OCI-LY3 (cell line): ENCODE results near the gene SPAG6.

ENCODE experiments used
- H2AFZ ChIP-seq: fragments of 200-600, 300-600 bp; shearing (Covaris generic); 2 replicates; pipeline ENCODE4 v1.6.0; 2014; ENCODE audit warnings: antibody characterized with exemption, low read depth, low read length
- H3K27ac ChIP-seq: fragments of 200-600, 300-600 bp; sonication (generic); 2 replicates; pipeline ENCODE4 v1.5.1; 2014; ENCODE audit warnings: mild to moderate bottlenecking, low read length, moderate library complexity, mixed read lengths
- H3K27me3 ChIP-seq: fragments of 200-600, 300-600 bp; sonication (generic); 2 replicates; pipeline ENCODE4 v1.6.1; 2014; ENCODE audit warnings: low read depth, low read length, mixed read lengths
- H3K36me3 ChIP-seq: fragments of 200-600, 300-600 bp; sonication (generic); replicated peaks from 2 replicates; pipeline ENCODE3; 2014; ENCODE audit warnings: low read depth, low read length, mixed read lengths
- H3K4me1 ChIP-seq: fragments of 300-600, 200-600 bp; sonication (generic); 2 replicates; pipeline ENCODE4 v1.6.1; 2014; ENCODE audit warnings: low read length, mixed read lengths
- H3K4me2 ChIP-seq: fragments of 200-600, 300-600 bp; sonication (generic); 2 replicates; pipeline ENCODE4 v1.6.1; 2014; ENCODE audit warnings: low read length, mixed read lengths
- H3K4me3 ChIP-seq: fragments of 300-600, 200-600 bp; sonication (generic); 2 replicates; pipeline ENCODE4 v1.5.1; 2014; ENCODE audit warnings: antibody characterized with exemption, mild to moderate bottlenecking, low read length, moderate library complexity
- H3K79me2 ChIP-seq: fragments of 300-600, 200-600 bp; shearing (Covaris generic); 2 replicates; pipeline ENCODE4 v1.6.1; 2014; ENCODE audit warnings: mild to moderate bottlenecking, low read length, mixed read lengths
- H3K9ac ChIP-seq: fragments of 300-600, 200-600 bp; shearing (Covaris generic); 2 replicates; pipeline ENCODE4 v1.6.0; 2014; ENCODE audit warnings: mild to moderate bottlenecking, low read length, moderate library complexity
- H3K9me3 ChIP-seq: fragments of 200-600, 300-600 bp; shearing (Covaris generic); 2 replicates; pipeline ENCODE4 v1.6.1; 2014; ENCODE audit warnings: low read length, mixed read lengths; ENCODE audit not compliant: insufficient read depth
- H4K20me1 ChIP-seq: fragments of 200-600, 300-600 bp; sonication (generic); 2 replicates; pipeline ENCODE4 v1.6.1; 2016; ENCODE audit warnings: low read length, mixed read lengths; ENCODE audit not compliant: insufficient read depth
- EZH2phosphoT487 ChIP-seq: fragments of 200-600 bp; shearing (Covaris generic); IDR thresholded peaks from 2 replicates; pipeline ENCODE4 v1.6.1; 2018; ENCODE audit warnings: antibody characterized with exemption, mixed run types, low read depth
- TF ChIP-seq, protein P1 (sequence below): fragments of 200-600, 300-600 bp; sonication (generic); IDR thresholded peaks from 2 replicates; pipeline ENCODE4 v1.5.1; 2014; ENCODE audit warnings: antibody characterized with exemption, low read length, low read depth

SPAG6 gene

DNA sequence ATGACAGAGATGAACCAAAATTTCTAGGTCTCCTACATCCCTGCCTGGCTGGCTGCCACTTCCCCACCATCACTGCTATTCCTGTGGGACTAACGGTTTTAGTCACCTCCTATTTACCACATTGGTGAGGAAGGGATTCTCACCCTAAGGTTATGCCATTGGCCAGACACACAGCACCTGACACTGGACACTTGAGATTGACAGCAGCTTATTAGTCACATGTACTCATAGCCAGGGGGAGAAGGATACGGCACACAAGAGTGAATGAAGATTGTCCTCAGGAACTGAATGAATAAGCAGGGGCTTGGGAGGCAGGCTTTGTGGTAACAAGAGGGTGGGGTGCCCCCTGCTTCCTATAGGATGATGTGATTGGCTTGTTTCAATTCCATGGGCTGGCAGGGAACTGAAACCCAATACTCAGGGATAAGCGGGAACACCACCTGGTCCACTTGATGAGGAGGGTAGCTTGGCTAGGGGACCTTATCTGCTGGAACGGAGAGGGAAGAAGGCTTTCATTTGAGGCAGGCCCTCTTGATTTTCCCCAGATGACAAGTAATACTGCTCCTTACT, 99.0 kb downstream of the SPAG6 start:
- 0 out of 2 replicates have a peak, but pooled peaks cover 3% of the 10 kb centered on the region for H3K27me3 ChIP-seq
- no peak overlapping the region for H3K27ac ChIP-seq
- no peak overlapping the region for H2AFZ ChIP-seq
- H3K4me2 ChIP-seq: peak overlapping the region; percentile 61; the same call in 1 of the 2 replicates
- TF ChIP-seq, protein P1, sequence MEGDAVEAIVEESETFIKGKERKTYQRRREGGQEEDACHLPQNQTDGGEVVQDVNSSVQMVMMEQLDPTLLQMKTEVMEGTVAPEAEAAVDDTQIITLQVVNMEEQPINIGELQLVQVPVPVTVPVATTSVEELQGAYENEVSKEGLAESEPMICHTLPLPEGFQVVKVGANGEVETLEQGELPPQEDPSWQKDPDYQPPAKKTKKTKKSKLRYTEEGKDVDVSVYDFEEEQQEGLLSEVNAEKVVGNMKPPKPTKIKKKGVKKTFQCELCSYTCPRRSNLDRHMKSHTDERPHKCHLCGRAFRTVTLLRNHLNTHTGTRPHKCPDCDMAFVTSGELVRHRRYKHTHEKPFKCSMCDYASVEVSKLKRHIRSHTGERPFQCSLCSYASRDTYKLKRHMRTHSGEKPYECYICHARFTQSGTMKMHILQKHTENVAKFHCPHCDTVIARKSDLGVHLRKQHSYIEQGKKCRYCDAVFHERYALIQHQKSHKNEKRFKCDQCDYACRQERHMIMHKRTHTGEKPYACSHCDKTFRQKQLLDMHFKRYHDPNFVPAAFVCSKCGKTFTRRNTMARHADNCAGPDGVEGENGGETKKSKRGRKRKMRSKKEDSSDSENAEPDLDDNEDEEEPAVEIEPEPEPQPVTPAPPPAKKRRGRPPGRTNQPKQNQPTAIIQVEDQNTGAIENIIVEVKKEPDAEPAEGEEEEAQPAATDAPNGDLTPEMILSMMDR: no peak
- no peak for TF ChIP-seq EZH2phosphoT487
- no peak overlapping the region for H3K9ac ChIP-seq
- no peaks in the 10 kb centered on the region for H3K79me2 ChIP-seq
- no peaks in the 10 kb centered on the region for H3K36me3 ChIP-seq
- no peaks in the 10 kb centered on the region for H4K20me1 ChIP-seq
- H3K4me3 ChIP-seq: no peak overlapping the region
- H3K4me1 ChIP-seq: peaks cover 30% of the 10 kb centered on the region
- H3K9me3 ChIP-seq: no peaks in the 10 kb centered on the region

DNA sequence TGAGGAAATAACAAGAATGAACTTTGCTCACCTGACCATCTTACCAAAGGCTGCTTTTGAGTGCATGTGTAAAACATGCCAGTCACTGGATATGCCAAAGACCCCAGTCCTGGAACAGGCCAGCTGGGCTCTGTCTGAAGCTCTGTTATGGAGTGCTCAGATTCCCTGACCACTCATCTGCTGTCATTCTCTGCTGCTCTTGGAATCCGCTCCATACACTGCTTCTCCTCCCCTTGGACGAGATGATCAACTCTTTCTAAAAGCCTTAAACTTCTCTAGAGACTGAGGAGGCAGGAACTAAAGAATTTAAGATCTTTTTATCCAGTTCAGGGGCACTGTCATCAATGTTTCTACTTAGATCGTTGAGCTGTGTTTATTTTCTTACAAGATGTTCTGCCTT, 100.2 kb downstream of the SPAG6 start:
- no peak overlapping the region for H3K4me2 ChIP-seq
- 0 out of 2 replicates have a peak, but pooled peaks cover 3% of the 10 kb centered on the region for H3K27me3 ChIP-seq
- no peaks in the 10 kb centered on the region for H3K36me3 ChIP-seq
- H4K20me1 ChIP-seq: no peaks in the 10 kb centered on the region
- H3K9me3 ChIP-seq: no peaks in the 10 kb centered on the region
- no peak overlapping the region for H2AFZ ChIP-seq
- H3K27ac ChIP-seq: no peak overlapping the region
- no peak overlapping the region for H3K9ac ChIP-seq
- H3K4me1 ChIP-seq: peaks cover 30% of the 10 kb centered on the region
- TF ChIP-seq EZH2phosphoT487: no peak
- TF ChIP-seq, protein P1: no peak
- H3K4me3 ChIP-seq: no peak overlapping the region
- H3K79me2 ChIP-seq: no peaks in the 10 kb centered on the region

DNA sequence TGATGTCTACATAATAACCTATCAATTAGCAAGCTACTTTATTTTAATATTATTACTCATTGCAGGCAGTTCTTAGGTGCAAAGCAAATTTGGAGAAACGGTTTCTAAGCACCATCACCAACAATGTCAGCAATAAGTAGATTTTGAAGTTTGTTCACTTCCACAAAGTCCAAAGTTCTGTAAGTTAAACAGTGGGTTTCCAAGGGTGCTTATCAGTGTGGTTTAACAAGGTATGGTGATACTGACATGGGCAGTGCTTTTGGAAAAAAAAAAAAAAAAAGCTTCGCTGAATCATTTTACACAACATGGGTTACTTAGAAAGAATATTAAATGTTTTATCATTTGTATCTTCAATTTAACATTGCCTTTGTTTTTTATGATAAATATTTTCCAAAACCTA, 101.8 kb downstream of the SPAG6 start:
- no peak overlapping the region for H3K4me2 ChIP-seq
- TF ChIP-seq EZH2phosphoT487: no peak
- TF ChIP-seq, protein P1: no peak

DNA sequence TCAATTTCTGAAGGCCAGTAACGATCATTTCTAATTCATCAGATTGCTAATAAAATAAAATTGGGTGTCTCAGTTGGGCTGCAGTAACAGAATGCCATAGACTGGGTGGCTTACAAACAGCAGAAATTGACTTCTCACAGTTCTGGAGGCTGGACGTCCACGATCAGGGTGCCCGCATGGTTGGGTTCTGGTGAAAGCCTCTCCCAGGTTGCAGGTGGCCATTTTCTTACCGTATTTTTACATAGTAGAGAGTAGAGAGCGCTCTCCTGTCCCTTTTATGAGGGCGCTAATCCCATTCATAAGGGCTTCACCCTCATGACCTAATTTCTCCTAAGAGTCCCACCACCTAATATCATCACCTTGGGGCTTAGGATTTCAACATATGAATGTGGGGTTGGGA, 106.0 kb downstream of the SPAG6 start:
- no peak for TF ChIP-seq EZH2phosphoT487
- TF ChIP-seq, protein P1: no peak
- H3K9ac ChIP-seq: no peak overlapping the region
- no peaks in the 10 kb centered on the region for H4K20me1 ChIP-seq
- H3K4me2 ChIP-seq: no peak overlapping the region
- H3K27me3 ChIP-seq: no peaks in the 10 kb centered on the region
- no peak overlapping the region for H3K27ac ChIP-seq
- H3K4me1 ChIP-seq: no peaks in the 10 kb centered on the region
- no peaks in the 10 kb centered on the region for H3K79me2 ChIP-seq
- no peak overlapping the region for H2AFZ ChIP-seq
- no peaks in the 10 kb centered on the region for H3K9me3 ChIP-seq
- H3K4me3 ChIP-seq: no peak overlapping the region
- H3K36me3 ChIP-seq: no peaks in the 10 kb centered on the region

More for the DNA sequence above, 101.8 kb downstream of the SPAG6 start:
- Histone ChIP-seq H3K9me3 (no peaks in the 10 kb centered on the region), H3K27ac (no peak overlapping the region), H3K4me3 (no peak overlapping the region), H3K36me3 (no peaks in the 10 kb centered on the region), H3K4me1 (peaks cover 19% of the 10 kb centered on the region), H3K79me2 (no peaks in the 10 kb centered on the region), H3K27me3 (0 out of 2 replicates have a peak, but pooled peaks cover 3% of the 10 kb centered on the region), H2AFZ (no peak overlapping the region), H4K20me1 (no peaks in the 10 kb centered on the region), H3K9ac (no peak overlapping the region)
